Measurements from ENCODE around the gene COL23A1.

Gene COL23A1

DNA sequence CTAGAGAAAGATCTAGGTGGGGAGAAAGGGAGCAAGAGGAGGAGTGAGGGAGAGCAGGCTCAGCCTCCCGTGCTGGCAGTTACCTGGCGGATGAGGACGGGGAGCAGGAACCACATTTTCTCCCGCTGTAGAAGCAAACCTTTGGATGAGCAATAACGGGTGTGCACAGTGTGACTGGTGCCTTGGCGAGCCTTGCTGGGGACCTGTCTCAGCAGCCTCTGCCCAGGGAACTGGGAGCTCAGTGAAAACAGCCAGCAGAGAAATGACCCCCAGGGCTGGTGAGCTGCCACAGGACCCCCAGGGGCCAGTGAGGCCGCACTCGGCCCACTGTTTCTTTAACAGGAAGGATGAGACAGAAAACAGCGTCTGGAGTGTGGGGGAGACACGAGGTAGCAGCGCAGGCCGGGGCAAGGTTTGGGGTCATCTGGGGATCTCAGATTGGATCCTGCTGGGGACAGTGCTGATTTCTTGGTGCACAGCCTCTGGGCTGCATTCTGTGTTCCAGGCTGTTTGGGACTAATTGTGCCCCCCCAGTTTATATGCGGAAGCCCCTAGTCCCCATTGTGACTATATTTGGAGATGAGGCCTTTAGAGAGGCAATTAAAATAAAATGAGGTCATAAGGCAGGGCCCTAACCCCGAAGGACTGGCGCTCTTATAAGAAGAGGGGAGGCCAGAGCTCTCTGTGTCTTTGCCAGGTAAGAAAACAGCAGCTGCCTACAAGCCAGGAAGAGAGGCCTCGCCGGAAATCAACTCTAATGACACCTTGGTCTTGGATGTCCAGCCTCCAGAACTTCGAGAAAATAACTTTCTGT is 238.8 kb downstream of the COL23A1 start:
- no peak for DNase-seq

- DNase-seq = no peak
Observed at GRCh38 chr5:178350361-178351220, 239.6 kb downstream of the COL23A1 start.

GRCh38 chr5:178349625-178350353 is 240.4 kb downstream of the COL23A1 start:
- no peak for DNase-seq

- no peak for DNase-seq
Observed at GRCh38 chr5:178349075-178349511, 241.1 kb downstream of the COL23A1 start.

GRCh38 chr5:178348356-178349074 is 241.7 kb downstream of the COL23A1 start:
- DNase-seq = no peak

DNA sequence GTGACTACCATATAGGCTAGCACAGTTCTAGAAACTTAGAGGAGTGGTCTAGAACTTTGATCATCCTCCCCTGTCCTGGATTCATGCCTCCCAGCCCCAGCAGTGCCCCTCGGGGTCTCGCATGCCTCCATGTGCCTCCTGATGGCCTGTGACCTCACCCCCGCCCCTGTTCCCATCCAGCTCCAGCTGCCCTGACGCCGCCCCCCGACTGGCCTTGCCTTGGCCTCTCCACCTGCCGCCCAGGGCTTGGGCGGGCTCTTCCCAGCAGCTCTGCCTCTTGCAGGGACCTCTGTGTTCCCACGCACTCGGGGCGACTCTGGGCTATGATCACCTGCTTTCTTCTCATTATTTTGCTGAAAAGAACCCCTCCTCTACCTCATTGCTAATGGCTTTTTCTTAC is 242.2 kb downstream of the COL23A1 start:
- no peak for DNase-seq

GRCh38 chr5:178346607-178347334 is 243.4 kb downstream of the COL23A1 start:
- no peak for DNase-seq

GRCh38 chr5:178343306-178343705 is 246.9 kb downstream of the COL23A1 start:
- DNase-seq = no peak

DNA sequence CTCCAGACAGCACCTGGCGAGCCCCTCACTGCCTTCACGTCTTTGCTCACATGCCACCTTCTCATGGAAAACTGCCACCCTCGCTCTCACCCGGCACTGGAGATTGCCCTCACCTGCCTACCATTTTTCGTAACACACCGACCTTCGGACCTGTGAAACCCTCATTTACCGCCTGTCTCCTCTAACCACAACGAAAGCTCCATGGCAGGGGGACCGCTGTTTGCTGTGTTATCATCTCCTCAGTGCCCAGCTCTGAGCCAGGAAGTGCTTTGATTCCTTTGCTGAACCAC is 248.4 kb downstream of the COL23A1 start:
- no peak for DNase-seq

DNA sequence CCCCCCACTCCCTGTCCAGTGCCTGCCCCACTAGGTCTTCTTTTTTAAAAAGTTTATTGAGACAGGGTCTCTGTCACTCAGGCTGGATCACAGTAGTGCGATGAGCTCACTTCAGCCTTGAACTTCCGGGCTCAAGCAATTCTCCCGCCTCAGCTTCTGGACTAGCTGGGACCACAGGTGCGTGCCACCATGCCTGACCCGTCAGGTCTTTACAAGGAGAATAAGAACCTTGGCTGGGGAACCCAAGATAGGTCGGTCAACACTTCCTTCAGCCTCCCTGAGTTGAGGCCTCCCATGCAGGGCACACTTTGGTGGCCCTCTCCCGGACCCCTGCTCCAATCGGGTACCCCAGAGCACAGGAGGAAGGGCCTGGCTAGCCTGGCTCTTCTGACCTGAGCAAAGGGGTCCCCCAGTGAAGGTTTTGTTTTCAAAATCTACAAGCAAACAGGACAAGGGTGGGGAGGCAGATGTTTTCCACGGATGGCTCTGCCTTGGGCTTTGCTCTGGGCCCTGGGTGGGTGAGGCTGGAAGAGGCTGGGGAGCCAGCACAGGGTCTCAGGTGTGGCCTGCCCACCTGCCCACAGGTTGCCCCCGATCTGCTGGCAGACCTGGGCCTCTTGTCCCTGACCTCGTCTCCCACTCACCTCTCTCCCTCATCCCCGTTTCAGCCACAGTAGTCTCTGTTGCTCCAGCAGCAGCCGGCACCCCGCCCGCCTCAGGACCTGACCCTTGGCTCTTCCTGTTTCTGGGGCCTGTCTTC is 248.9 kb downstream of the COL23A1 start:
- DNase-seq = no peak

DNA sequence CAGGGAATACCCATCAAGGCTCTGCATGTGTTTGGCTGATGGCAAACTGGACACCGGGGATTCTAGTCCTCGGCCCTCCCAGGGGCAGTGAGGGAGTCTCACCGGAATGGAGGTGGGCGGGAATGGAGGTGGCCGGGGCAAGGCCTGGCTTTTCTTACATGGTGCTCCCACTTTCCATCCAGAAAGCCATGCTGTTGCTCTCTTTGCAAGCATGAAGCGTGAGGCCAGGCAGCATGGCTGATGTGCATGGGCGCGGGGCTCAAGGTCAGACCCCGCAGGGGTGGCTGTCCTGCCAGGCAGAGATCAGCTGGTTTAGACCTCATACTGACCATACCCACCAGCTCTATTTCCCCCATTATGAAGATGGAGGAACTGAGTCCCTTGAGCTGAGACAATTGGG is 249.6 kb downstream of the COL23A1 start:
- no peak for DNase-seq

GRCh38 chr5:178340187-178340586 is 250.0 kb downstream of the COL23A1 start:
- DNase-seq = no peak

DNA sequence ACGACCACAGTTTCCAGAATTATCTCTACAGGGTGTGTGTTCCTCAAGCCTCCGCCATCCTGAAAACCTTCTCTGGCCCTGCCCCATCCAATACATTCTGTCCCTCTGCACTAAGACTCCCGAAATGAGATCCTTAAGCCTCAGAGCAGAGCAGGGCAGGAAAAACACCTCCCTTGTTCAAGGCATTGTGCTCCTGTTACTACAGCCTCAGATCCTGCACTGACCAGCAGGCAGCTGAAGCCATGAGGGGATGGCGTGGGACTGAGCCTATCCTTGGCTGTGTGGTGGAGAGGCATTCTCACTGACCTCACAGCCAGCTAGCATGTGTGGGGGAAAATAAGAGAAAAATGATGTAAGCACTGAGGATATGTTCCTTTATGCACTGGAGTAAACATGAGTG is 250.9 kb downstream of the COL23A1 start:
- DNase-seq = no peak

DNA sequence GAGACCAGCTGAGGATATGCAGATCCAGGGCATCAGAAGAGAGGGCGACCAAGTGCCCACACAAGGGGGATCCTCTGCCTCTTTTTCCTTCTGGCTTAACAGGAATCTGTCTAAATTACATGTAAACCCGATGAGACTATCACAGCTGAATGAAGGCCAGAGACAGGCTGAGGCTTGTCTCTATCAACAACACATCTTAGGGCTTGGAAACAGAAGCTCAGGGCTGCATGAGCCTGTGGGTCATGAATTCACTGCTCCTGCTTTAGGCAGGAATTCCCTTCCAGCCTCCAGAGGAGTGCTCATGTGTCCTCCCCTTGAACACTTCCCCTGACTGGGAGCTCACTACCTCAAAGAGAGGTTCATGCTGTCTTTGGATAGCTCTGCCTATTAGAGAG is 251.4 kb downstream of the COL23A1 start:
- DNase-seq = no peak

GRCh38 chr5:178338126-178338749 is 252.0 kb downstream of the COL23A1 start:
- no peak for DNase-seq

DNA sequence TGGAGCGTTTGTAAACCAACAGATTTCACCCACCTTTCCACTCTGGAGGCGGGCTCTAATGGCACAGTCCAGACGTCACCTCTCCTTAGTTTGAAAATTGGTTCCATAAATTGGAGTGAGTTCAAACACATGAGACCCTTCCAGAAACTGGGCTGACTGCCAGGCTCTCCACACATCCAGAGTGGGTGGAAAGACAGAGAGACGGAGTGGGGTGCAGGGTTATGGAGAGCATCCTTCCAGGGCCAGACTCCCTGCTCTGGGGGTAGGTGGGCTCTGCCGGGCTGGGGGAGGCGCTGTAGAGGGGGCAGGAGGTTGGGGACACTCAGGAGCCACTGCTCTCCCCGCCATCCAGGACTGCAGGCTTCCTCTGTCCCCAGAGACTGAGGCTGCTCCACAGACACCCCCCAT is 252.9 kb downstream of the COL23A1 start:
- DNase-seq = no peak

DNA sequence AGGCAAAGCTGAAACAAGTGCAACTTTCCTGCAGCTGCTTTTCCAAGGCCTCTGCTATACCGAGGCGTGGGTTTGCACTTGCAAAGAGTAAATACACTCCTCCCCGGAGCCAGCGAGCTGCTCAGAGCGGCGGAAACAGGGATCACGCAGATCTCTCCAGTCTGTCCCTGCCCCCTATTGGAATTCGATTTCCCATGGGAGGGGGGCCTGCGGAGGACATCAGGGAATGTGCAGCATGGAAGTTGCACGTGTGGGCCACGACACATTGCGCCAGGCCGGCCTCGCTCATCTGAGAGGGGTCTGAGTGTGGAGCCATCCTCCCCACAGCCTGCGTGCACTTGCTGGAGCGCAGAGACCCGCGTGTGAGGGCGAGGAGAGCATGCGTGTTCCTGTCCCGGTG is 253.3 kb downstream of the COL23A1 start:
- DNase-seq = no peak

DNA sequence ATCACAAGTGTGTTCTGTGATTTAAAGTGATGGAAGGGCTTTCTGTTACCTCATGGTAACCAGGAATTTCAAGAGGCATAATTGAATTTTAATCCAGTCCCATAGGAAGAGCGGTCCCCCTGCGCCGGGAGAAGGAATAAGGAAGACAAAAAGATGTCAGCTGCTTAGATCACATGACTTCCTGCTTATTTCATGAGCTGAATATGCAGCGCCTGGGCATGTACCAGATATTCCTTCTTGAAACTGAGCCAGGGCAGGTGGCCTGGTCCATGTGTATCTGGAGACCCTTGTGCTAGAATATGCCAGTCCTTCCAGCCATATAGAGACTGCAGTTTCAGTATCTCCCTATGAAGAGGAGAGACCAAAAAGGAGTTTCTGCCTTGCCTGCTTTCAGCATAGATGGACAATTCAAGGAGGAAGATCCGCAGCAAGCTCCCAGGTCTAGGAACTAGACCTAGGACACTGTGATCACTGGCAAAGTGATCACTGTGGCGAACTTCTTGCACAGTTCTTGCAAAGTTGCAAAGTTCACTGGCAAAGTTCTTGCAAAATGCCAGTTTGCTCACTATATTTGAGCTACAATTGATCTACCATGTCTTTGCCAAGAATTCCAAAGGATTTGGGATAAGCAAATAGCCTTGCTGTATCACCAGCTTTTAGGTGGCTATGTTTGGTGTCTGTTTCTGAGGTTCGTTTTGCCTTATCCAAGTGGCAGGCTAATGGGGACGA is 254.7 kb downstream of the COL23A1 start:
- no peak for DNase-seq

DNA sequence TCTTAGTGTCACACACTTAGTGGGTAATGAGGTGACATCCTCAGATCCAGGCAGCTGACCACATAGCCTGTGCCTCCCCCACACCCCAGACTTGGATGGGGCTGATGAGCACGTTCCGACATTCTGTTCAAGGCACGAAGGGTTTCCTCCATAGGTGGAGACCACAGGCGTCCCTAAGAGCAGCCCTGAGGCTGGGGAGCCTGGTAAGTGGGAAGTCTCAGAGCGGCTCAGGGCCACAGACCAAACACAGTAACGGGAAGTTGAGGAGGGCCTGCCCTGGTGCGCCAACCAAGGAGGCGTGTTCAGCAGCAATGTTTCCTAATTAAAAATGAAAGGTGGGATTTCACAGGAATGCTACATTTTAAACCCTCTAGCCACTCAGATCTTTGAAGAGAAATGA is 255.3 kb downstream of the COL23A1 start:
- no peak for DNase-seq

DNA sequence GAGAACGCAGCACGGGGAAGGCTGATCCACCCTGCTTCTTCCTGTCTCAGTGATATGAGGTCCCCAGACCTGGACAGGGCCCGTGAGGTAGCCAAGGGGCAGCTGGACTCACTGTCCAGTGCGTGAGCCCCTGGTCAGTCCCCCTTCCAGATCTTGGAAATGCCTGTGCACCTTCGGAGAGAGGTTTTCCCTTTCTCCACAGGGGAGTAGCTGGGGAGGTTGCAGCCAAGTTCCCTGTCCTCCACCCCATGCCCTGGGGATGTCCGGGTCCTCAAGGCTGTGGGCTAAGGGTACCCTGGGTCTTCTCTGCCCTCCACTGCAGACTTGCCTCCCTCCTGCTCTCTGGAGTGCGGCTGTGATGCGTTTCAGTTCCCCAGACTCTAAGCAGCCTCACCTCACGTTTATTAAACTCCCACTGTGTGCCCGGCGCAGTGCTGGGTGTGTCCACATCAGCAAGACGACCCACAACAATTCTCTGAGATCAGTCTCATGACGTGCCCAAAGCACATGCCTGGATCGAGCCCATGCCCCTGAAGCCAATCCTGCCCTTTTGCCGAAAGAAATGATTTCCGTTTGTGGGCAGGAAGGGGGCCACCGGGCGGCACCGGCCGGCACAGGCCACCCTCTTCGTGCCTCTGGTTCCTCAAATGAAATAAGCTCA is 256.2 kb downstream of the COL23A1 start:
- DNase-seq = no peak

Data from KG1 (cell line).